Ovary (tissue), 3 donors: Measurements from ENCODE around the gene TFIP11.

Experiments
- POLR2A ChIP-seq: fragments of 450-650 bp; IDR thresholded peaks from one replicate; pipeline ENCODE4 v1.6.1; 2017; ENCODE audit warnings: antibody characterized with exemption, mild to moderate bottlenecking, moderate library complexity
- TF ChIP-seq, protein P1 (sequence below), 3 donors: fragments of 450-650 bp in 2 of 3; fragments of 200-600 bp in 1 of 3; IDR thresholded peaks; one replicate each; pipeline versions ENCODE4 v1.5.1 to v1.8.0; 2016 to 2022; ENCODE audit warnings: antibody characterized with exemption in 3 of 3, mild to moderate bottlenecking in 1 of 3
- donor health status: DM: no; HTN: no; CAD: no.

DNA sequence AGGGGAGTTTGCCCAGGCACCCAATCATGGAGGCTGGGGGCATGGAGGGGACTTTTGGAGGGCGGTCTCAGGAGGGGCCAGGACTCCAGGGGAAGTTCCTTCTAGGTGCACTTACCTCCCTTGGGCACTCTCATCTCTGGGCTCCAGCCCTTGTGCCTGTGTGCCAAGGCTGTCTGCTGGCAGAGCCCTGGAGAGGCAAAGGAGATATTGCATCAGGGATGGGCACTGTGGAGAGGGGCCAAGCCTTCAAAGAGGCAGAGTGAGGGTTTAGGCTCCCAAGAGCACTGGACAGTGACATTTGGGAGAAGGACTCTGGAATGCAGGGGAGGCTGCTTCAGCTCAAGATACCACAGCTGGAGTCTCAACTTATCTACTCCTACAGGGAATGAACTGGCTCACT lies 32.2 kb upstream of the TFIP11 start:
- TF ChIP-seq, protein P1, sequence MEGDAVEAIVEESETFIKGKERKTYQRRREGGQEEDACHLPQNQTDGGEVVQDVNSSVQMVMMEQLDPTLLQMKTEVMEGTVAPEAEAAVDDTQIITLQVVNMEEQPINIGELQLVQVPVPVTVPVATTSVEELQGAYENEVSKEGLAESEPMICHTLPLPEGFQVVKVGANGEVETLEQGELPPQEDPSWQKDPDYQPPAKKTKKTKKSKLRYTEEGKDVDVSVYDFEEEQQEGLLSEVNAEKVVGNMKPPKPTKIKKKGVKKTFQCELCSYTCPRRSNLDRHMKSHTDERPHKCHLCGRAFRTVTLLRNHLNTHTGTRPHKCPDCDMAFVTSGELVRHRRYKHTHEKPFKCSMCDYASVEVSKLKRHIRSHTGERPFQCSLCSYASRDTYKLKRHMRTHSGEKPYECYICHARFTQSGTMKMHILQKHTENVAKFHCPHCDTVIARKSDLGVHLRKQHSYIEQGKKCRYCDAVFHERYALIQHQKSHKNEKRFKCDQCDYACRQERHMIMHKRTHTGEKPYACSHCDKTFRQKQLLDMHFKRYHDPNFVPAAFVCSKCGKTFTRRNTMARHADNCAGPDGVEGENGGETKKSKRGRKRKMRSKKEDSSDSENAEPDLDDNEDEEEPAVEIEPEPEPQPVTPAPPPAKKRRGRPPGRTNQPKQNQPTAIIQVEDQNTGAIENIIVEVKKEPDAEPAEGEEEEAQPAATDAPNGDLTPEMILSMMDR (IDR thresholded peaks at IDR 0.05) = no peak
- no peak for TF ChIP-seq POLR2A
